ENCODE measurements around the gene MRI1. TPM values are rescaled to one million over a fixed set of nuclear protein-coding genes. Genes with fewer than 3 reads are reported as not detected.
"Not testable (repeated sequence)": the region's sequence is repeated elsewhere in the genome, so short reads cannot be mapped to it uniquely, and the experiment has no call there.

Gene MRI1
- total RNA-seq, 1 experiment from 2014 or later = 19.5 TPM

GRCh38 chr19:13788991-13789390 is 24.7 kb downstream of the MRI1 start:
- Histone ChIP-seq H3K36me3 (ENCODE audit: control insufficient read depth, insufficient read depth, low read length) (no peaks in the 10 kb centered on the region), H3K9me3 (ENCODE audit: control insufficient read depth, insufficient read depth, low read depth, low read length) (no peaks in the 10 kb centered on the region), H3K4me1 (ENCODE audit: control insufficient read depth, insufficient read depth, low read length) (peaks cover 8% of the 10 kb centered on the region), H3K27ac (ENCODE audit: low read length) (no peak overlapping the region), H3K4me3 (ENCODE audit: low read depth in 2 of 2, low read length in 2 of 2) (no peak overlapping the region), H3K27me3 (ENCODE audit: control insufficient read depth, insufficient read depth, low read length) (no peaks in the 10 kb centered on the region)
- ChIA-PET POLR2A (no interaction called here), CTCF (no interaction called here)
- intact Hi-C loops (cut with micrococcal nuclease; ENCODE audit: unreplicated experiment) (loop anchor here (5.0 kb wide), 1 partner anchor 73 kb away; no protein-coding TSS in a partner anchor), in situ Hi-C loops (cut with HindIII; ENCODE audit: low pct_unique_long_range_greater_than_20kb, low sequenced_read_pairs) (no loop called here)
- no peak for ATAC-seq
- TF ChIP-seq, protein P1, sequence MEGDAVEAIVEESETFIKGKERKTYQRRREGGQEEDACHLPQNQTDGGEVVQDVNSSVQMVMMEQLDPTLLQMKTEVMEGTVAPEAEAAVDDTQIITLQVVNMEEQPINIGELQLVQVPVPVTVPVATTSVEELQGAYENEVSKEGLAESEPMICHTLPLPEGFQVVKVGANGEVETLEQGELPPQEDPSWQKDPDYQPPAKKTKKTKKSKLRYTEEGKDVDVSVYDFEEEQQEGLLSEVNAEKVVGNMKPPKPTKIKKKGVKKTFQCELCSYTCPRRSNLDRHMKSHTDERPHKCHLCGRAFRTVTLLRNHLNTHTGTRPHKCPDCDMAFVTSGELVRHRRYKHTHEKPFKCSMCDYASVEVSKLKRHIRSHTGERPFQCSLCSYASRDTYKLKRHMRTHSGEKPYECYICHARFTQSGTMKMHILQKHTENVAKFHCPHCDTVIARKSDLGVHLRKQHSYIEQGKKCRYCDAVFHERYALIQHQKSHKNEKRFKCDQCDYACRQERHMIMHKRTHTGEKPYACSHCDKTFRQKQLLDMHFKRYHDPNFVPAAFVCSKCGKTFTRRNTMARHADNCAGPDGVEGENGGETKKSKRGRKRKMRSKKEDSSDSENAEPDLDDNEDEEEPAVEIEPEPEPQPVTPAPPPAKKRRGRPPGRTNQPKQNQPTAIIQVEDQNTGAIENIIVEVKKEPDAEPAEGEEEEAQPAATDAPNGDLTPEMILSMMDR (IDR thresholded peaks at IDR 0.05) = no peak
- TF ChIP-seq POLR2AphosphoS5 (IDR thresholded peaks at IDR 0.05; ENCODE audit: low read depth, low read length) (no peak), REST (IDR thresholded peaks at IDR 0.05; ENCODE audit: insufficient read depth in 1 of 2, low read depth in 2 of 2, low read length in 1 of 2) (no peak), SIN3A (IDR thresholded peaks at IDR 0.05; ENCODE audit: borderline replicate concordance, insufficient read depth, low read depth, low read length) (no peak)
- no peak for DNase-seq (ENCODE audit: low read depth, low spot score)
- no TSS peak for BruUV-seq (replicated peaks)

GRCh38 chr19:13790354-13790753 is 26.0 kb downstream of the MRI1 start:
- intact Hi-C loops (cut with micrococcal nuclease; ENCODE audit: unreplicated experiment) = no loop called here
- no peaks in the 10 kb centered on the region for H3K36me3 ChIP-seq (ENCODE audit: control insufficient read depth, insufficient read depth, low read length)
- TF ChIP-seq, protein P1 (IDR thresholded peaks at IDR 0.05) = no peak
- TF ChIP-seq REST (IDR thresholded peaks at IDR 0.05; ENCODE audit: insufficient read depth in 1 of 2, low read depth in 2 of 2, low read length in 1 of 2) = no peak
- no peak for TF ChIP-seq SIN3A (IDR thresholded peaks at IDR 0.05; ENCODE audit: borderline replicate concordance, insufficient read depth, low read depth, low read length)
- TF ChIP-seq POLR2AphosphoS5 (IDR thresholded peaks at IDR 0.05; ENCODE audit: low read depth, low read length) = no peak
- TF ChIP-seq TCF7L2 (IDR thresholded peaks at IDR 0.05; ENCODE audit: low read depth, low read length) = no peak
- CTCF ChIA-PET = no interaction called here
- in situ Hi-C loops (cut with HindIII; ENCODE audit: low pct_unique_long_range_greater_than_20kb, low sequenced_read_pairs) = no loop called here
- H3K27ac ChIP-seq (ENCODE audit: low read length) = no peak overlapping the region
- H3K4me1 ChIP-seq (ENCODE audit: control insufficient read depth, insufficient read depth, low read length) = peaks cover 4% of the 10 kb centered on the region; the same call in 1 of the 2 replicates
- H3K9me3 ChIP-seq (ENCODE audit: control insufficient read depth, insufficient read depth, low read depth, low read length) = no peaks in the 10 kb centered on the region
- POLR2A ChIA-PET = no interaction called here
- H3K4me3 ChIP-seq (ENCODE audit: low read depth in 2 of 2, low read length in 2 of 2) = no peak overlapping the region
- no TSS peak for BruUV-seq (replicated peaks)
- ATAC-seq (no peak), DNase-seq (ENCODE audit: low read depth, low spot score) (no peak)
- H3K27me3 ChIP-seq (ENCODE audit: control insufficient read depth, insufficient read depth, low read length) = no peaks in the 10 kb centered on the region

- H3K4me3 ChIP-seq (ENCODE audit: low read depth in 2 of 2, low read length in 2 of 2); H3K27me3 ChIP-seq (ENCODE audit: control insufficient read depth, insufficient read depth, low read length); intact Hi-C loops (cut with micrococcal nuclease; ENCODE audit: unreplicated experiment); CTCF ChIA-PET; H3K9me3 ChIP-seq (ENCODE audit: control insufficient read depth, insufficient read depth, low read depth, low read length); ATAC-seq; DNase-seq (ENCODE audit: low read depth, low spot score); POLR2A ChIA-PET; in situ Hi-C loops (cut with HindIII; ENCODE audit: low pct_unique_long_range_greater_than_20kb, low sequenced_read_pairs); H3K36me3 ChIP-seq (ENCODE audit: control insufficient read depth, insufficient read depth, low read length); BruUV-seq (replicated peaks); H3K27ac ChIP-seq (ENCODE audit: low read length): not testable (repeated sequence)
- H3K4me1 ChIP-seq (ENCODE audit: control insufficient read depth, insufficient read depth, low read length) = peaks cover 17% of the 10 kb centered on the region
Observed at GRCh38 chr19:13793317-13793716, 29.0 kb downstream of the MRI1 start.
